Measurements from ENCODE around the gene FGF5. TPM values are rescaled to one million over a fixed set of nuclear protein-coding genes. Genes with fewer than 3 reads are reported as not detected.

FGF5 gene, protein sequence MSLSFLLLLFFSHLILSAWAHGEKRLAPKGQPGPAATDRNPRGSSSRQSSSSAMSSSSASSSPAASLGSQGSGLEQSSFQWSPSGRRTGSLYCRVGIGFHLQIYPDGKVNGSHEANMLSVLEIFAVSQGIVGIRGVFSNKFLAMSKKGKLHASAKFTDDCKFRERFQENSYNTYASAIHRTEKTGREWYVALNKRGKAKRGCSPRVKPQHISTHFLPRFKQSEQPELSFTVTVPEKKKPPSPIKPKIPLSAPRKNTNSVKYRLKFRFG
- total RNA-seq, result 1 to 10 TPM in 1 of 4 donors, under 1 TPM in 2, not detected in 1; 0.14 to 4.1 (median 0.16) TPM

DNA sequence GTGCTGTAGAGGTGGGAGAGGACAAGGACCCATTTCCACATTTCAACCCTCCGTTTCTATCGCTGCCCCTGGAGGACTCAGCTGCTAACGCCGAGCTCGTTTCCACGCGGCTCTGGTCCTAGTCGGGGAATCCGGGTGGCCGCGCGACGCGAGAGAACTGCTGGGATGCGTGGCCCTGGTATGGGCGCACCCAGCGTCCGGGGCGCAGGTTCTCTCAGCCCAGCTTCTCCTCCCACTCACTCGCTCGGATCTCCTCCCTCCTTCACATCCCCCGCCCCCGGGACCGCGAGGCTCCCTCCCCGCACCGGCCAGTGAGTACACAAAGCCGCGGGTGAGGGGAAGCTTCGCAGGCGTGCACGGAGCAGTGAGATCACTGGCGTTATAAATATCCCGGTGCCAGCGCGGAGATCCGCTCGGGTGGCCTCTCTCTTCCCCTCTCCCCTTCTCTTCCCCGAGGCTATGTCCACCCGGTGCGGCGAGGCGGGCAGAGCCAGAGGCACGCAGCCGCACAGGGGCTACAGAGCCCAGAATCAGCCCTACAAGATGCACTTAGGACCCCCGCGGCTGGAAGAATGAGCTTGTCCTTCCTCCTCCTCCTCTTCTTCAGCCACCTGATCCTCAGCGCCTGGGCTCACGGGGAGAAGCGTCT, at the start of gene FGF5:
FGF5 (plus strand) TSS at position 412 of the 649 bp plus-strand sequence; CDS start at position 573, 161 bp downstream.
- H3K4me1 ChIP-seq, result peaks cover 0 to 13% (median 4%) of the 10 kb centered on the region in 4 donors
- no peaks in the 10 kb centered on the region for H3K9me3 ChIP-seq
- H3K4me3 ChIP-seq, result peak within 1 kb of the TSS; percentile 22 to 48 (median 32)
- H3K27me3 ChIP-seq, result peaks cover 74% of the 10 kb centered on the region
- H3K27ac ChIP-seq, result peak within 1 kb of the TSS in 3 of 4 donors; percentile 48 to 69 (median 55)
- DNase-seq, result peak; percentile 36
- WGBS, 2 donors (ENCODE audit: low coverage in 1 of 2), result 9% methylated on average over 47 of the region's 50 CpGs; no CpG with 5 or more reads in 1 of the 2 donors
- no peaks in the 10 kb centered on the region for H3K36me3 ChIP-seq
- in situ Hi-C loops (cut with MboI; ENCODE audit: low pct_ligation_motif_present in 1 of 4, low pct_unique_long_range_greater_than_20kb in 1 of 4, low sequenced_read_pairs in 3 of 4), result no loop called here
- peak in 1 of 3 donors; percentile 33 for TF ChIP-seq POLR2AphosphoS5 (IDR thresholded peaks at IDR 0.05)
- TF ChIP-seq, protein P1, sequence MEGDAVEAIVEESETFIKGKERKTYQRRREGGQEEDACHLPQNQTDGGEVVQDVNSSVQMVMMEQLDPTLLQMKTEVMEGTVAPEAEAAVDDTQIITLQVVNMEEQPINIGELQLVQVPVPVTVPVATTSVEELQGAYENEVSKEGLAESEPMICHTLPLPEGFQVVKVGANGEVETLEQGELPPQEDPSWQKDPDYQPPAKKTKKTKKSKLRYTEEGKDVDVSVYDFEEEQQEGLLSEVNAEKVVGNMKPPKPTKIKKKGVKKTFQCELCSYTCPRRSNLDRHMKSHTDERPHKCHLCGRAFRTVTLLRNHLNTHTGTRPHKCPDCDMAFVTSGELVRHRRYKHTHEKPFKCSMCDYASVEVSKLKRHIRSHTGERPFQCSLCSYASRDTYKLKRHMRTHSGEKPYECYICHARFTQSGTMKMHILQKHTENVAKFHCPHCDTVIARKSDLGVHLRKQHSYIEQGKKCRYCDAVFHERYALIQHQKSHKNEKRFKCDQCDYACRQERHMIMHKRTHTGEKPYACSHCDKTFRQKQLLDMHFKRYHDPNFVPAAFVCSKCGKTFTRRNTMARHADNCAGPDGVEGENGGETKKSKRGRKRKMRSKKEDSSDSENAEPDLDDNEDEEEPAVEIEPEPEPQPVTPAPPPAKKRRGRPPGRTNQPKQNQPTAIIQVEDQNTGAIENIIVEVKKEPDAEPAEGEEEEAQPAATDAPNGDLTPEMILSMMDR (IDR thresholded peaks at IDR 0.05), result no peak
- intact Hi-C loops (cut with DNase I; ENCODE audit: low total_unique reads), result no loop called here

DNA sequence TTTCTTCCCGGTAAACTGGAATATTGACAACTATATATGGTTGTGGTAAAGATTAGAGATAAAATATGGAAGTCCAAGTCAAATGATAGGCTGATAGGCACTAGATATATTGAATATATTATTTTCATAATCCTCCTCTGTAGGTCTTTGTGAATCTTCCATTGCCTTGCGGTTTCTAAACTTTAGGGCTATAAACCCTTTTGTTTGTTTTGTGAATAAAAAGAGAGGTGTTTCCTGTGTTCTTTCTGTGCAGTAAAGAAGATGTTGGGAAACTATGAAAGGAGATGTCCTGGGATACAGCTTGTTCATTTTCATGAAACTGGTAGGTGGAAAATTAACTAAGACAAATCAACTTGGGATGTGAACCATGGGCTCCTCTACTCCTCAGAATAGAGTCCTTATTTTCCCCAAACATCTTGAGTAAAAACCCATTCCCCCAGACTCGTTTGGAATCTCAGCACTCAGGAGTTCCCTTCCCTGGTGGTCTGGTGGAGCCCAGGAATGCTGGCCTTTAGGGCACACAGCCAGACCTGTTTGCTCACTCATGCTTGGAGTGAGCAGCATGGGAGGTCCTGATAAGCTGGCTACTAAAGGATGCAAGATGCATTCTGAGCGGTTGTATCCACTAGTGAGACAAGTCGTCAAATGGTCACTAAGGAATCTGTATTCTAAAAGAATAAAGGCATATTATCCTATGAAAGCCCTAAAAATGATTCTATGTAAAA, 47.0 kb upstream of the FGF5 start:
- TF ChIP-seq, protein P1 (IDR thresholded peaks at IDR 0.05), result no peak
- TF ChIP-seq POLR2AphosphoS5 (IDR thresholded peaks at IDR 0.05) (no peak), POLR2A (IDR thresholded peaks at IDR 0.05) (no peak), EP300 (IDR thresholded peaks at IDR 0.05; ENCODE audit: low read depth) (no peak)
- 53 to 60% methylated on average over 2 to 5 of the region's 5 CpGs for WGBS, 2 donors (ENCODE audit: low coverage in 1 of 2)
- no peaks in the 10 kb centered on the region for H3K4me1 ChIP-seq
- H3K4me3 ChIP-seq, result no peak overlapping the region
- intact Hi-C loops (cut with DNase I; ENCODE audit: low total_unique reads) (no loop called here), in situ Hi-C loops (cut with MboI; ENCODE audit: low pct_ligation_motif_present in 1 of 4, low pct_unique_long_range_greater_than_20kb in 1 of 4, low sequenced_read_pairs in 3 of 4) (loop anchor here (10.0 to 25.0 kb wide), 3 partner anchors 307 to 1265 kb away; no protein-coding TSS in a partner anchor)
- H3K27ac ChIP-seq, result no peak overlapping the region
- peaks cover 41% of the 10 kb centered on the region for H3K27me3 ChIP-seq
- no peaks in the 10 kb centered on the region for H3K9me3 ChIP-seq
- DNase-seq, result no peak
- no peaks in the 10 kb centered on the region for H3K36me3 ChIP-seq

DNA sequence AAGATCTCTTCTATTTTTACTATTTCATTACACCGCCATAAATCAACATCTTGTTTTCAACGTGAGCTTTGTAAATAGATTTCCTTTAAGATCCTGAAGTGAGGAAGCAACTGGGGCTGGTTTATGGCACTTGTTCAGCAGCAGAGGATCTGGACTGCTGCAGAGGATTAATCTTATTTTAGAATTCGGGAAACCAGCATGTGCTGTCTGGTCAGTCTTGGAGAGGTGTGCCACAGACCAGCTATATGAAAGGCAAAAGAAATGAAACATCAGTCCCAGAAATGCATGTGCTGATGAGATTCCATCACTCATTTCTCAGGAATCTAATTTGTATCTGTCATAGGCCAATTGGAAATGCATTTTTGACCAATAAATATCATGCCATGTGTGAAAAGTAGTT, 45.8 kb upstream of the FGF5 start:
- no peak for DNase-seq
- no peak overlapping the region for H3K27ac ChIP-seq
- intact Hi-C loops (cut with DNase I; ENCODE audit: low total_unique reads), result no loop called here
- H3K9me3 ChIP-seq, result no peaks in the 10 kb centered on the region
- H3K4me3 ChIP-seq, result no peak overlapping the region
- in situ Hi-C loops (cut with MboI; ENCODE audit: low pct_ligation_motif_present in 1 of 4, low pct_unique_long_range_greater_than_20kb in 1 of 4, low sequenced_read_pairs in 3 of 4), result loop anchor here in 2 of 4 donors (25.0 kb wide), 2 partner anchors 308 to 1258 kb away; no protein-coding TSS in a partner anchor
- H3K4me1 ChIP-seq, result no peaks in the 10 kb centered on the region
- H3K27me3 ChIP-seq, result peaks cover 40% of the 10 kb centered on the region
- TF ChIP-seq, protein P1 (IDR thresholded peaks at IDR 0.05), result no peak
- TF ChIP-seq POLR2A (IDR thresholded peaks at IDR 0.05) (no peak), POLR2AphosphoS5 (IDR thresholded peaks at IDR 0.05) (no peak), EP300 (IDR thresholded peaks at IDR 0.05; ENCODE audit: low read depth) (no peak)
- no peaks in the 10 kb centered on the region for H3K36me3 ChIP-seq
- 20 to 26% methylated on average over 3 of the region's 3 CpGs for WGBS, 2 donors (ENCODE audit: low coverage in 1 of 2)

DNA sequence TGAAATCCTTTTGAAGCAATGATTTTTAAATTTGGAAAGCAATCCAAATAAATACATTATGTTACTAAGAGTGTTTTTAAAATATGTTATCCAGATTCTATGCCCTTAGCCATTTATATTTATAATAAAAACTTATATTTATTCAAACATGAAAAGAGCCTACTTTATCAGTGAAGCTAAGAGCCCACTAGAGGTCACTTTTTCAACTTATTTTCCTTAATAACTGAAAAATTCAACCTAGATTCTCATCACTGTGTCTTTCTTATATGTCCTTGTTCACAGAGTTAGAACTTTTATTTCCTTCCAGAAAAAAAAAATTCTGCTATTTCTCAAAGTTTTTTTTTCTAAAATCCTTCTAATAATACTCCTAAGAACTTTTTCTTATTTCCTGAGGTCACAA, 45.3 kb upstream of the FGF5 start:
- TF ChIP-seq POLR2AphosphoS5 (IDR thresholded peaks at IDR 0.05), result no peak
- no peak for TF ChIP-seq EP300 (IDR thresholded peaks at IDR 0.05; ENCODE audit: low read depth)
- TF ChIP-seq POLR2A (IDR thresholded peaks at IDR 0.05), result no peak
- TF ChIP-seq, protein P1 (IDR thresholded peaks at IDR 0.05), result no peak
- Histone ChIP-seq H3K27ac (no peak overlapping the region), H3K27me3 (peaks cover 35% of the 10 kb centered on the region), H3K4me1 (no peaks in the 10 kb centered on the region), H3K9me3 (no peaks in the 10 kb centered on the region), H3K4me3 (no peak overlapping the region), H3K36me3 (no peaks in the 10 kb centered on the region)
- no peak for DNase-seq
- in situ Hi-C loops (cut with MboI; ENCODE audit: low pct_ligation_motif_present in 1 of 4, low pct_unique_long_range_greater_than_20kb in 1 of 4, low sequenced_read_pairs in 3 of 4), result loop anchor here in 2 of 4 donors (25.0 kb wide), 2 partner anchors 309 to 1259 kb away; no protein-coding TSS in a partner anchor
- intact Hi-C loops (cut with DNase I; ENCODE audit: low total_unique reads), result no loop called here

Measured in transverse colon (tissue), 4 donors.